Esophagus muscularis mucosa (tissue), 3 donors: Measurements from ENCODE around the gene SPATS2.

Experiments used
- EP300 ChIP-seq: sonication (generic); formaldehyde crosslinking; IDR thresholded peaks from one replicate; pipeline ENCODE4 v1.6.1; 2017; ENCODE audit warnings: antibody characterized with exemption
- TF ChIP-seq, protein P1 (sequence below), 3 experiments: fragments of 200-600 bp in 2 of 3; fragments of 450-650 bp in 1 of 3; sonication (generic) in 2 of 3; IDR thresholded peaks; one replicate each; pipeline ENCODE4 v1.5.1; 2017 to 2019; ENCODE audit warnings: antibody characterized with exemption in 3 of 3, mild to moderate bottlenecking in 2 of 3, moderate library complexity in 1 of 3

DNA sequence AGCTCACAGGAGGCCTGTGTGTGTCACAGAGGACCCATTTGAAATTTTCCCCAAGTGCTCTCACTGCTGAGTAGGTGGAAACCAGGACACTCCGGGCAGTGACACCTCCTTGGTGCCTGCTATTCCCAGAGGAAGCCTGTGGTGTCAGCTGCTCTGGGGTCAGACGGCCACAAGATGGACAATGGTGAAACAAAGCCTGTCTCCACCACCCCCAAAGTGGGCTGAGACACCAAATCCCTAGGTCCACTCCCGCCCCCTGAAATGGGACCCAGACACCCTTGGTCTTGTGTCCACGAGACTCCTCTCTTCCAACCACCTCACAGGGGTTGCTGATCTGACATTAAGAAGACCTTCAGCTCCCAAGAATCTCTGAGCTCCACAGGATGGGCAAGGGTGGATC lies 178.6 kb downstream of the SPATS2 start:
- TF ChIP-seq, protein P1, sequence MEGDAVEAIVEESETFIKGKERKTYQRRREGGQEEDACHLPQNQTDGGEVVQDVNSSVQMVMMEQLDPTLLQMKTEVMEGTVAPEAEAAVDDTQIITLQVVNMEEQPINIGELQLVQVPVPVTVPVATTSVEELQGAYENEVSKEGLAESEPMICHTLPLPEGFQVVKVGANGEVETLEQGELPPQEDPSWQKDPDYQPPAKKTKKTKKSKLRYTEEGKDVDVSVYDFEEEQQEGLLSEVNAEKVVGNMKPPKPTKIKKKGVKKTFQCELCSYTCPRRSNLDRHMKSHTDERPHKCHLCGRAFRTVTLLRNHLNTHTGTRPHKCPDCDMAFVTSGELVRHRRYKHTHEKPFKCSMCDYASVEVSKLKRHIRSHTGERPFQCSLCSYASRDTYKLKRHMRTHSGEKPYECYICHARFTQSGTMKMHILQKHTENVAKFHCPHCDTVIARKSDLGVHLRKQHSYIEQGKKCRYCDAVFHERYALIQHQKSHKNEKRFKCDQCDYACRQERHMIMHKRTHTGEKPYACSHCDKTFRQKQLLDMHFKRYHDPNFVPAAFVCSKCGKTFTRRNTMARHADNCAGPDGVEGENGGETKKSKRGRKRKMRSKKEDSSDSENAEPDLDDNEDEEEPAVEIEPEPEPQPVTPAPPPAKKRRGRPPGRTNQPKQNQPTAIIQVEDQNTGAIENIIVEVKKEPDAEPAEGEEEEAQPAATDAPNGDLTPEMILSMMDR (IDR thresholded peaks at IDR 0.05): no peak
- no peak for TF ChIP-seq EP300
